H1 (cell line): ENCODE results near the gene HOXB5. TPM values are rescaled to one million over a fixed set of nuclear protein-coding genes. Genes with fewer than 3 reads are reported as not detected.

Experiments used
- ASH2L ChIP-seq: fragments of 200-600, 300-600 bp; sonication (generic); IDR thresholded peaks from one replicate; pipeline ENCODE4 v1.7.1; 2017; ENCODE audit warnings: low read length
- CBX5 ChIP-seq: fragments of 300-800, 300-1000 bp; sonication (generic); IDR thresholded peaks from 2 replicates; pipeline ENCODE4 v1.7.1; 2016; ENCODE audit warnings: antibody characterized with exemption, low read length, low read depth
- CTBP2 ChIP-seq: IDR thresholded peaks from 2 replicates; pipeline ENCODE4 v1.7.0; 2011; ENCODE audit warnings: borderline replicate concordance, mild to moderate bottlenecking, moderate library complexity, mixed read lengths, low read length; ENCODE audit not compliant: insufficient read depth, insufficient read length
- EGR1 ChIP-seq: IDR thresholded peaks from 2 replicates; pipeline ENCODE4 v1.6.1; 2011; ENCODE audit warnings: low read depth, low read length, borderline replicate concordance
- EZH2 ChIP-seq: fragments of 200-600 bp; sonication (generic); IDR thresholded peaks from 2 replicates; pipeline ENCODE4 v1.7.1; 2012; ENCODE audit warnings: low read depth, mild to moderate bottlenecking, moderate library complexity, low read length, inconsistent platforms; ENCODE audit not compliant: severe bottlenecking
- FOSL1 ChIP-seq: IDR thresholded peaks from 2 replicates; pipeline ENCODE4 v1.6.1; 2011; ENCODE audit warnings: mild to moderate bottlenecking, low read depth, low read length, moderate library complexity; ENCODE audit not compliant: insufficient read depth
- GABPA ChIP-seq: IDR thresholded peaks from 2 replicates; pipeline ENCODE4 v1.6.1; 2011; ENCODE audit warnings: mild to moderate bottlenecking, low read length, moderate library complexity, borderline replicate concordance; ENCODE audit not compliant: insufficient read depth
- GTF2F1 ChIP-seq: IDR thresholded peaks from 2 replicates; pipeline ENCODE4 v1.6.1; 2012; ENCODE audit warnings: low read depth, low read length, improper control_type of control experiment, borderline replicate concordance
- HDAC2 ChIP-seq, 2 experiments: fragments of 300-600 bp in 1 of 2; sonication (generic) in 1 of 2; IDR thresholded peaks; 2 replicates each; pipeline ENCODE4 v1.6.1; 2011 to 2012; ENCODE audit warnings: low read depth in 2 of 2, low read length in 2 of 2, mild to moderate bottlenecking in 2 of 2, moderate library complexity in 2 of 2, borderline replicate concordance in 1 of 2, inconsistent platforms in 1 of 2
- JUN ChIP-seq: IDR thresholded peaks from 2 replicates; pipeline ENCODE4 v1.6.1; 2011; ENCODE audit warnings: low read depth, mild to moderate bottlenecking, improper control_type of control experiment, low read length
- JUND ChIP-seq: IDR thresholded peaks from 2 replicates; pipeline ENCODE4 v1.6.1; 2011; ENCODE audit warnings: mild to moderate bottlenecking, improper control_type of control experiment, low read length
- KDM1A ChIP-seq: fragments of 200-600, 300-600 bp; sonication (generic); IDR thresholded peaks from 2 replicates; pipeline ENCODE4 v1.7.1; 2016; ENCODE audit warnings: mild to moderate bottlenecking, low read length, borderline replicate concordance
- NANOG ChIP-seq: IDR thresholded peaks from 2 replicates; pipeline ENCODE4 v1.6.1; 2011; ENCODE audit warnings: low read length, low read depth, mild to moderate bottlenecking, inconsistent platforms; ENCODE audit not compliant: insufficient read depth, poor library complexity, severe bottlenecking
- POLR2A ChIP-seq, 2 experiments: IDR thresholded peaks; 1 replicate in 1 of 2; 2 replicates in 1 of 2; pipeline ENCODE4 v1.6.1; 2011; ENCODE audit warnings: low read depth in 2 of 2, low read length in 2 of 2, mild to moderate bottlenecking in 2 of 2; ENCODE audit errors: control extremely low read depth in 1 of 2
- POLR2AphosphoS5 ChIP-seq: IDR thresholded peaks from 2 replicates; pipeline ENCODE4 v1.6.1; 2011; ENCODE audit warnings: low read depth, low read length
- RBBP5 ChIP-seq: IDR thresholded peaks from 2 replicates; pipeline ENCODE4 v1.7.1; 2012; ENCODE audit warnings: low read depth, mild to moderate bottlenecking, inconsistent platforms, low read length, moderate library complexity, borderline replicate concordance
- RNF2 ChIP-seq: fragments of 200-900, 300-1000 bp; sonication (generic); IDR thresholded peaks from 2 replicates; pipeline ENCODE4 v1.7.1; 2016; ENCODE audit warnings: borderline replicate concordance, low read depth, mild to moderate bottlenecking, antibody characterized with exemption, low read length; ENCODE audit not compliant: poor library complexity, severe bottlenecking; ENCODE audit errors: missing control alignments
- SAP30 ChIP-seq: fragments of 300-600 bp; sonication (generic); IDR thresholded peaks from 2 replicates; pipeline ENCODE4 v1.7.1; 2012; ENCODE audit warnings: low read length, moderate library complexity, mild to moderate bottlenecking, inconsistent platforms; ENCODE audit not compliant: insufficient read depth, insufficient replicate concordance
- SIN3A ChIP-seq, 2 experiments: IDR thresholded peaks in 1 of 2; conservative IDR thresholded peaks in 1 of 2; 2 replicates each; pipeline ENCODE4 v1.6.1; 2011 to 2012; ENCODE audit warnings: low read length in 2 of 2, improper control_type of control experiment in 1 of 2, low read depth in 1 of 2, mild to moderate bottlenecking in 1 of 2
- SIX5 ChIP-seq: IDR thresholded peaks from 2 replicates; pipeline ENCODE4 v1.6.1; 2011; ENCODE audit warnings: mild to moderate bottlenecking, low read depth, low read length
- SP2 ChIP-seq: IDR thresholded peaks from 2 replicates; pipeline ENCODE4 v1.6.1; 2012; ENCODE audit warnings: mild to moderate bottlenecking, low read length, inconsistent platforms
- polyA plus RNA-seq, 7 experiments: library from polyadenylated mRNA; depleted of rRNA in 3 of 7; stranded (reverse) in 5 of 7; unstranded in 2 of 7; fragments of >200 nt in 5 of 7; fragments of 200-250 nt in 2 of 7; gene quantifications; 1 replicate in 5 of 7; 2 replicates in 1 of 7; 4 replicates in 1 of 7; pipeline versions ENCODE4 v1.2.1 to v1.2.3, GENCODE V29; 2011 to 2013; ENCODE audit warnings: missing spikeins in 2 of 7, mixed read lengths in 2 of 7
- total RNA-seq: library from RNA; stranded (reverse); fragmentation: NEBNext Ultra II Directional; extraction: Animal tissue kit (Norgen Biotek cat#: 25700); gene quantifications from 2 replicates; pipeline ENCODE4 v1.2.1, GENCODE V29; 2021

HOXB5 gene
- total and polyA plus RNA-seq, 2 of the 8 experiments (the other 6 are each of a cell fraction or from before 2014, with no cell fraction given): not detected

- TF ChIP-seq RNF2 (peak; percentile 79), KDM1A (no peak), JUN (no peak), RBBP5 (no peak), NANOG (no peak), JUND (no peak), POLR2A (IDR thresholded peaks at IDR 0.05; ENCODE audit: control extremely low read depth in 1 of 2, low read depth in 2 of 2, low read length in 2 of 2) (no peak), CTBP2 (peak; percentile 69), SP2 (no peak), SIN3A (conservative IDR thresholded peaks at IDR 0.05 in 1 of 2, IDR thresholded peaks at IDR 0.05 in 1 of 2; ENCODE audit: low read depth in 1 of 2, low read length in 2 of 2) (no peak), HDAC2 (IDR thresholded peaks at IDR 0.05; ENCODE audit: borderline replicate concordance in 1 of 2, low read depth in 2 of 2, low read length in 2 of 2) (no peak), CBX5 (no peak), ASH2L (peak; percentile 18), SIX5 (no peak), GABPA (no peak), EZH2 (peak; percentile 5), POLR2AphosphoS5 (no peak), GTF2F1 (no peak), FOSL1 (no peak), SAP30 (no peak), EGR1 (no peak)
- TF ChIP-seq, all 59 proteins: peak for 6
Observed at GRCh38 chr17:48546137-48546923, 47.2 kb downstream of the HOXB5 start (continued).
